Ishikawa (cell line): Measurements from ENCODE around the gene YIPF5.

Experiments used
- CEBPB ChIP-seq: IDR thresholded peaks from 2 replicates; pipeline ENCODE4 v1.6.1; 2012
- CREB1 ChIP-seq: IDR thresholded peaks from 2 replicates; pipeline ENCODE4 v1.6.1; 2012; ENCODE audit warnings: low read depth
- EGR1 ChIP-seq: IDR thresholded peaks from 2 replicates; pipeline ENCODE4 v1.6.1; 2012
- EP300 ChIP-seq: IDR thresholded peaks from 2 replicates; pipeline ENCODE4 v1.6.1; 2012; ENCODE audit warnings: borderline replicate concordance
- FOXM1 ChIP-seq: IDR thresholded peaks from 2 replicates; pipeline ENCODE4 v1.6.1; 2012; ENCODE audit warnings: low read depth, borderline replicate concordance
- TAF1 ChIP-seq: IDR thresholded peaks from 2 replicates; pipeline ENCODE4 v1.6.1; 2012; ENCODE audit warnings: low read depth, mild to moderate bottlenecking
- TF ChIP-seq, protein P1 (sequence below): IDR thresholded peaks from 2 replicates; pipeline ENCODE4 v1.6.1; 2012; ENCODE audit warnings: low read depth, mild to moderate bottlenecking

GRCh38 chr5:144191998-144192397 is 21.5 kb upstream of the YIPF5 start:
- no peak for TF ChIP-seq EP300
- TF ChIP-seq, protein P1, sequence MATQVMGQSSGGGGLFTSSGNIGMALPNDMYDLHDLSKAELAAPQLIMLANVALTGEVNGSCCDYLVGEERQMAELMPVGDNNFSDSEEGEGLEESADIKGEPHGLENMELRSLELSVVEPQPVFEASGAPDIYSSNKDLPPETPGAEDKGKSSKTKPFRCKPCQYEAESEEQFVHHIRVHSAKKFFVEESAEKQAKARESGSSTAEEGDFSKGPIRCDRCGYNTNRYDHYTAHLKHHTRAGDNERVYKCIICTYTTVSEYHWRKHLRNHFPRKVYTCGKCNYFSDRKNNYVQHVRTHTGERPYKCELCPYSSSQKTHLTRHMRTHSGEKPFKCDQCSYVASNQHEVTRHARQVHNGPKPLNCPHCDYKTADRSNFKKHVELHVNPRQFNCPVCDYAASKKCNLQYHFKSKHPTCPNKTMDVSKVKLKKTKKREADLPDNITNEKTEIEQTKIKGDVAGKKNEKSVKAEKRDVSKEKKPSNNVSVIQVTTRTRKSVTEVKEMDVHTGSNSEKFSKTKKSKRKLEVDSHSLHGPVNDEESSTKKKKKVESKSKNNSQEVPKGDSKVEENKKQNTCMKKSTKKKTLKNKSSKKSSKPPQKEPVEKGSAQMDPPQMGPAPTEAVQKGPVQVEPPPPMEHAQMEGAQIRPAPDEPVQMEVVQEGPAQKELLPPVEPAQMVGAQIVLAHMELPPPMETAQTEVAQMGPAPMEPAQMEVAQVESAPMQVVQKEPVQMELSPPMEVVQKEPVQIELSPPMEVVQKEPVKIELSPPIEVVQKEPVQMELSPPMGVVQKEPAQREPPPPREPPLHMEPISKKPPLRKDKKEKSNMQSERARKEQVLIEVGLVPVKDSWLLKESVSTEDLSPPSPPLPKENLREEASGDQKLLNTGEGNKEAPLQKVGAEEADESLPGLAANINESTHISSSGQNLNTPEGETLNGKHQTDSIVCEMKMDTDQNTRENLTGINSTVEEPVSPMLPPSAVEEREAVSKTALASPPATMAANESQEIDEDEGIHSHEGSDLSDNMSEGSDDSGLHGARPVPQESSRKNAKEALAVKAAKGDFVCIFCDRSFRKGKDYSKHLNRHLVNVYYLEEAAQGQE, result no peak
- no peak for TF ChIP-seq EGR1
- TF ChIP-seq CREB1, result no peak
- no peak for TF ChIP-seq TAF1
- no peak for TF ChIP-seq CEBPB
- no peak for TF ChIP-seq FOXM1
